Prostate gland (tissue), 2 donors: ENCODE measurements around the gene IFI27L2. TPM values are rescaled to one million over a fixed set of nuclear protein-coding genes. Genes with fewer than 3 reads are reported as not detected.
A peak's percentile ranks its signal among the peaks of the same experiment; 100 is the strongest.

Experiments used
- DNase-seq: peaks from one replicate; pipeline ENCODE4 v3.0.0-alpha.2; 2019; ENCODE audit warnings: low spot score
- H3K27ac ChIP-seq, 2 donors: fragments of 200-600 bp; sonication (generic); 2 replicates each; pipeline ENCODE4 v1.5.1; 2017 to 2019
- H3K27me3 ChIP-seq: fragments of 200-600 bp; sonication (generic); replicated peaks from 2 replicates; pipeline ENCODE4 v1.5.1; 2019; ENCODE audit not compliant: insufficient read depth
- H3K36me3 ChIP-seq, 2 donors: fragments of 200-600 bp; sonication (generic); 1 replicate in 1 of 2; 2 replicates in 1 of 2; pipeline versions ENCODE4 v1.5.1 to v1.8.1; 2017 to 2019
- H3K4me1 ChIP-seq: fragments of 200-600 bp; sonication (generic); replicated peaks from 2 replicates; pipeline ENCODE4 v1.5.1; 2019
- H3K4me3 ChIP-seq, 2 donors: fragments of 200-600 bp; sonication (generic); 2 replicates each; pipeline ENCODE4 v1.5.1; 2017 to 2019
- H3K9me3 ChIP-seq: fragments of 200-600 bp; sonication (generic); 2 replicates; pipeline ENCODE4 v1.5.1; 2017
- POLR2A ChIP-seq: fragments of 450-650 bp; IDR thresholded peaks from one replicate; pipeline ENCODE4 v1.6.1; 2016; ENCODE audit warnings: antibody characterized with exemption, mild to moderate bottlenecking
- POLR2AphosphoS5 ChIP-seq: sonication (generic); formaldehyde crosslinking; IDR thresholded peaks from one replicate; pipeline ENCODE4 v1.6.1; 2017; ENCODE audit warnings: antibody characterized with exemption
- WGBS: methylation state at CpG from one replicate; pipeline ENCODE4 v1.1.5; 2018; 5-methylcytosine and 5-hydroxymethylcytosine counted together
- intact Hi-C: fragments of 100-400 bp; cut with DNase I; formaldehyde crosslinking; loops from one replicate; pipeline ENCODE4 v1.14.2; 2022
- total RNA-seq, 2 donors: library from RNA; depleted of rRNA; stranded (reverse); fragments of >200 nt; gene quantifications; one replicate each; pipeline ENCODE4 v1.1.0, GENCODE V29; 2016
- TF ChIP-seq, protein P1 (sequence below), 4 experiments: fragments of 200-600 bp in 2 of 4; fragments of 450-650 bp in 2 of 4; sonication (generic) in 2 of 4; IDR thresholded peaks; 1 replicate in 3 of 4; 2 replicates in 1 of 4; pipeline ENCODE4 v1.5.1; 2016 to 2019; ENCODE audit warnings: antibody characterized with exemption in 4 of 4, mild to moderate bottlenecking in 2 of 4, moderate library complexity in 2 of 4

IFI27L2 gene
- total RNA-seq = 100 to 1,000 TPM in 1 of 2 donors, 10 to 100 TPM in 1; 23.3 to 118 TPM

- no peaks in the 10 kb centered on the region for H3K4me1 ChIP-seq
Observed at GRCh38 chr14:94129111-94129757, at the start of gene IFI27L2. Gene IFI27L2 (minus strand): TSS chr14:94129604. CDS start chr14:94129564, 40 bp downstream.

DNA sequence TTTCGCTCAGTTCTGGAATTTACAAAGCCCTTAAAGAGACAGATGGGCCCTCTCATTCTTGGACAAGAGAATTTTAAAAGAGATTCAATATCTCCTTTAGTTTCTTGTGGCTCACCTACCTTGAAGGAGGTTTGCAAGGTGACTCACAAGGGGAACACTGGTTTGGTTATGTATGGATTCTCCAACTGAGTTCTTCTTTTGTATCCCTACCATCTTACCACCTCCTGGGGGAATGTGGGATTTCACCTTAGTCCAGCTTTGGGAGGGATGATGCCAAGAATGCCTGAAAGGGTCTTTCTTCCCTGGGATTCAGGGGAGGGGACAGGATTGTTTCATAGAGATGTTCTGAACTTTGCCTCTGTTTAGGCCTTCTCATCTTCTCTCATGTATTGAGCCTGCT is 48.4 kb upstream of the IFI27L2 start:
- Histone ChIP-seq H3K4me1 (no peaks in the 10 kb centered on the region), H3K4me3 (no peak overlapping the region), H3K27ac (no peak overlapping the region), H3K36me3 (no peaks in the 10 kb centered on the region), H3K27me3 (no peaks in the 10 kb centered on the region), H3K9me3 (no peaks in the 10 kb centered on the region)
- DNase-seq = no peak
- intact Hi-C loops = no loop called here
- 74% methylated on average over 1 of the region's 1 CpG for WGBS
- TF ChIP-seq, protein P1, sequence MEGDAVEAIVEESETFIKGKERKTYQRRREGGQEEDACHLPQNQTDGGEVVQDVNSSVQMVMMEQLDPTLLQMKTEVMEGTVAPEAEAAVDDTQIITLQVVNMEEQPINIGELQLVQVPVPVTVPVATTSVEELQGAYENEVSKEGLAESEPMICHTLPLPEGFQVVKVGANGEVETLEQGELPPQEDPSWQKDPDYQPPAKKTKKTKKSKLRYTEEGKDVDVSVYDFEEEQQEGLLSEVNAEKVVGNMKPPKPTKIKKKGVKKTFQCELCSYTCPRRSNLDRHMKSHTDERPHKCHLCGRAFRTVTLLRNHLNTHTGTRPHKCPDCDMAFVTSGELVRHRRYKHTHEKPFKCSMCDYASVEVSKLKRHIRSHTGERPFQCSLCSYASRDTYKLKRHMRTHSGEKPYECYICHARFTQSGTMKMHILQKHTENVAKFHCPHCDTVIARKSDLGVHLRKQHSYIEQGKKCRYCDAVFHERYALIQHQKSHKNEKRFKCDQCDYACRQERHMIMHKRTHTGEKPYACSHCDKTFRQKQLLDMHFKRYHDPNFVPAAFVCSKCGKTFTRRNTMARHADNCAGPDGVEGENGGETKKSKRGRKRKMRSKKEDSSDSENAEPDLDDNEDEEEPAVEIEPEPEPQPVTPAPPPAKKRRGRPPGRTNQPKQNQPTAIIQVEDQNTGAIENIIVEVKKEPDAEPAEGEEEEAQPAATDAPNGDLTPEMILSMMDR (IDR thresholded peaks at IDR 0.05) = no peak
- TF ChIP-seq POLR2A (no peak), POLR2AphosphoS5 (no peak)

More at GRCh38 chr14:94129111-94129757, at the start of gene IFI27L2:
- WGBS = 2% methylated on average over 26 of the region's 27 CpGs
- H3K27ac ChIP-seq = peak within 1 kb of the TSS; percentile 56 to 62
- H3K4me3 ChIP-seq = peak within 1 kb of the TSS; percentile 26 to 33
- H3K9me3 ChIP-seq = no peaks in the 10 kb centered on the region
- DNase-seq = peak; percentile 43
- no peaks in the 10 kb centered on the region for H3K27me3 ChIP-seq
- TF ChIP-seq POLR2A (no peak), POLR2AphosphoS5 (no peak)
- TF ChIP-seq, protein P1 (IDR thresholded peaks at IDR 0.05) = peak in 2 of 4 experiments; percentile 16 to 31
- no peaks in the 10 kb centered on the region for H3K36me3 ChIP-seq
- intact Hi-C loops = loop anchor here (5.0 kb wide), 1 partner anchor 47 kb away; the partner anchor contains the start of genes DDX24 and IFI27L1

GRCh38 chr14:94176808-94177207 is 47.4 kb upstream of the IFI27L2 start:
- DNase-seq = no peak
- Histone ChIP-seq H3K36me3 (no peaks in the 10 kb centered on the region), H3K9me3 (no peaks in the 10 kb centered on the region), H3K4me3 (no peak overlapping the region), H3K4me1 (no peaks in the 10 kb centered on the region), H3K27me3 (no peaks in the 10 kb centered on the region), H3K27ac (no peak overlapping the region)
- intact Hi-C loops = no loop called here
- WGBS = 50% methylated on average over 3 of the region's 3 CpGs
- no peak for TF ChIP-seq POLR2A
- peak; percentile 32 for TF ChIP-seq POLR2AphosphoS5

DNA sequence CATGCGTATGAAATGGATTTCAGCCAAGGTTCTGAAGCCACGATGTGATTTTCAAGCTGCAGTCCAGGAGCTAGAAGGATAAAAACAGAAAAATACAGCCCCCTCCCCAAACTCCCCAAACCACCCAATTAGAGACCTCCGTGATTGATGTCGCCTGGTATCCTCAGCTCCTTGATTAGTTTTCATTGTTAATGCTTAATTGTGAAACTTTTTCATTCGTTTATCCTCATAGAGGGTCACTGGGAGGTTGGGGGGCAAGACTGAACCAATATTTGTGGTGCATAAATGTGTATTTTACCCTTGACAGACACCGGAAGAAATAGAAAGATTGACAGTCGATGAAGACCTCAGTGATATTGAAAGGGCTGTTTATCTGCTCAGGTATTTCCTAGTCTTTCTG is 46.3 kb upstream of the IFI27L2 start:
- H3K4me3 ChIP-seq = no peak overlapping the region
- no peak overlapping the region for H3K27ac ChIP-seq
- H3K9me3 ChIP-seq = no peaks in the 10 kb centered on the region
- 28% methylated on average over 7 of the region's 7 CpGs for WGBS
- no peak for DNase-seq
- H3K36me3 ChIP-seq = no peaks in the 10 kb centered on the region
- intact Hi-C loops = no loop called here
- H3K27me3 ChIP-seq = no peaks in the 10 kb centered on the region
- TF ChIP-seq, protein P1 (IDR thresholded peaks at IDR 0.05) = no peak
- TF ChIP-seq POLR2AphosphoS5 = no peak
- TF ChIP-seq POLR2A = no peak
- no peaks in the 10 kb centered on the region for H3K4me1 ChIP-seq

- TF ChIP-seq, protein P1 (IDR thresholded peaks at IDR 0.05) = no peak
- TF ChIP-seq POLR2AphosphoS5 (no peak), POLR2A (no peak)
- Histone ChIP-seq H3K27ac (no peak overlapping the region), H3K4me3 (peak overlapping the region; percentile 45 to 55), H3K4me1 (no peaks in the 10 kb centered on the region), H3K9me3 (no peaks in the 10 kb centered on the region), H3K27me3 (no peaks in the 10 kb centered on the region), H3K36me3 (no peaks in the 10 kb centered on the region)
- 4% methylated on average over 23 of the region's 30 CpGs for WGBS
- DNase-seq = no peak
- intact Hi-C loops = no loop called here
Observed at GRCh38 chr14:94175011-94175745, 45.8 kb upstream of the IFI27L2 start.
